GM19193 (cell line): Measurements from ENCODE around the gene RNF175.

Source experiments
- POLR2A ChIP-seq: IDR thresholded peaks from 4 replicates; pipeline ENCODE4 v1.6.1; 2011; ENCODE audit not compliant: insufficient read depth, insufficient read length; ENCODE audit errors: extremely low read depth

The RNF175 gene

DNA sequence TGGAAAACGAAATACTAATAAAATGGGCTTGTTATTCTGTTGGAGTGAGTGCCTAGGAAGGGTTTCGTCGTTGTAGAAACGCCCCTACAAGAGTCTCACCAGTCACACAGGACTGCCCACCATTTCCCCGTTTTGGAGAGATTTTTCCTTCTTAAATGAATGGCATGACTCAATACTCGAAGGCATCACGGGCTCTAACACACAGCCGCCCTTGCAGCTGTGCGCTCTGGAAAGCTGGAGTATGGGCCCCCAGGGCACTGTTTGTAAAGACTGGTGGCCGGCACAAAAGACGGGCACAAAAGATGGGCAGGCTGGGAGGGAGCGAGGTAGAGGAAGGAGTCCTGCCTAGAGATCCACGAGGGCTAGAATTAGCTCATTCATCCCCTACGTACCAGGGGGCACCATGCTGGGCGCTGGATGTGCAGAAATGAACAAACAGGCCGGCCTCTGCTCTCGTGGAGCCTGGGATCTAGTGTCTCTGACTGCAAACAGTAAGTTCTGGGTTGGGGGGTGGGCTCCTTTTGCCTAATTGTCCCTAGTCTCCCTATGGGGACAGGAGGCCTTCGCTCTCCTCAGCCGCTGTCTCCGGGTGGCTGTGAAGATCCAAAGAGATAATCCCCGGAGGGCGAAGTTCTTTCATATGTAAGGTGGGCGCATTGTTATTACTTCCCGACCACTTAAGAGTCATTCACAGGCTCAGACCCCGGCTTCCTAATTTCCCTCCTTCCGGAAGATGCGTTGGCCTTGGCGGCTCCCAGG lies 30.1 kb upstream of the RNF175 start:
- TF ChIP-seq POLR2A = no peak

DNA sequence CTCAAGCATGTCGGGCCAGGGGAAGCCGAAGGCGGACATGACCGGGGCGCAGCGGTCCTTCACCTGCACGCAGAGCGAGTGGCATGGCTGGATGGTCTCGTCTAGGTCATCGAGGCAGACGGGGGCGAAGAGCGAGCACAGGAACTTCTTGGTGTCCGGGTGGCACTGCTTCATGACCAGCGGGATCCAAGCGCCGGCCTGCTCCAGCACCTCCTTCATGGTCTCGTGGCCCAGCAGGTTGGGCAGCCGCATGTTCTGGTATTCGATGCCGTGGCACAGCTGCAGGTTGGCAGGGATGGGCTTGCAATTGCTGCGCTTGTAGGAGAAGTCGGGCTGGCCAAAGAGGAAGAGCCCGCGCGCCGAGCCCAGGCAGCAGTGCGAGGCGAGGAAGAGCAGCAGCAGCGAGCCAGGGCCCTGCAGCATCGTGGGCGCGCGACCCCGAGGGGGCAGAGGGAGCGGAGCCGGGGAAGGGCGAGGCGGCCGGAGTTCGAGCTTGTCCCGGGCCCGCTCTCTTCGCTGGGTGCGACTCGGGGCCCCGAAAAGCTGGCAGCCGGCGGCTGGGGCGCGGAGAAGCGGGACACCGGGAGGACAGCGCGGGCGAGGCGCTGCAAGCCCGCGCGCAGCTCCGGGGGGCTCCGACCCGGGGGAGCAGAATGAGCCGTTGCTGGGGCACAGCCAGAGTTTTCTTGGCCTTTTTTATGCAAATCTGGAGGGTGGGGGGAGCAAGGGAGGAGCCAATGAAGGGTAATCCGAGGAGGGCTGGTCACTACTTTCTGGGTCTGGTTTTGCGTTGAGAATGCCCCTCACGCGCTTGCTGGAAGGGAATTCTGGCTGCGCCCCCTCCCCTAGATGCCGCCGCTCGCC lies 28.8 kb upstream of the RNF175 start, which contains the start of gene SFRP2:
SFRP2 (minus strand) TSS at position 671 of the 864 bp plus-strand sequence; CDS start at position 423, 248 bp downstream.
- TF ChIP-seq POLR2A = no peak

DNA sequence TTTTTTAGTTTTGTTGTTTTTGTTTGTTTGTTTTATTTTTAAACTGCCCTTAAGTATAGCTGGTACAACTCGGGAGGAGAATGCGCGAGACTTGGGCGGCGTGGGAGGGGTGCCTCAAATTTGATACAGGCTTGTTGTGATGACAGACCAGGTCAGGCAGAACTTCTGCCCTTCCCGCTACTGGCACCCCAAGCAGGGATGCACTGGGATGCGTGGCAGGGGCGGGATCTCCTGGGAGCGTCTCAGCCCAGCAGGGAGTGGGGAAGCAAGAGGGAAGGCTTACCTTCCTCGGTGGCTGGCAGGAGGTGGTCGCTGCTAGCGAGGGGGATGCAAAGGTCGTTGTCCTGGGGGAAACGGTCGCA lies 28.2 kb upstream of the RNF175 start:
- no peak for TF ChIP-seq POLR2A

- TF ChIP-seq POLR2A = no peak
Measured at GRCh38 chr4:153787575-153787974, 27.8 kb upstream of the RNF175 start.

DNA sequence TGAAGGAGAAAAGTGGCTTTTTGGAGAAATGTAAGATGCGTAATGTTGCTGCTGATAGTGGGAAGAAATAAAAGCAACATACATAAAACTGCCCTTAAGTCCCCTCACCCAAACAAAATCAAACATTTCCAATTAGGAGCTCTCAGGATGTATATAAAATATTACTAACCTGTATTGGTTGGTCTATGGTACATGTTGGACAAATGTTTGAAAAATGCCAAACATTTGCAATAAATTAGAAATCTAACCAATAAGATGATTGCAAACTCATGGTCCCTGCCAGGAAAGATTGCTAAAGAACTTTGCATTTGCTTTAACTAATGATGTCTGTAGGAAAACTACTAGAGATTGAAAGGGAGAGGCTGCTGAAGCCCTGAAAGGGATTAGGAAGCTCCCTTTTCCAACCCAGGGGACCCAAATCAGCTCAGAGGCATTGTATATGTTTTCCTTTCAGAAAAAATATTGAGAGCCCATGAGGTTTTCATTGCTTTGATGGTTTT lies 27.3 kb upstream of the RNF175 start:
- TF ChIP-seq POLR2A = no peak

DNA sequence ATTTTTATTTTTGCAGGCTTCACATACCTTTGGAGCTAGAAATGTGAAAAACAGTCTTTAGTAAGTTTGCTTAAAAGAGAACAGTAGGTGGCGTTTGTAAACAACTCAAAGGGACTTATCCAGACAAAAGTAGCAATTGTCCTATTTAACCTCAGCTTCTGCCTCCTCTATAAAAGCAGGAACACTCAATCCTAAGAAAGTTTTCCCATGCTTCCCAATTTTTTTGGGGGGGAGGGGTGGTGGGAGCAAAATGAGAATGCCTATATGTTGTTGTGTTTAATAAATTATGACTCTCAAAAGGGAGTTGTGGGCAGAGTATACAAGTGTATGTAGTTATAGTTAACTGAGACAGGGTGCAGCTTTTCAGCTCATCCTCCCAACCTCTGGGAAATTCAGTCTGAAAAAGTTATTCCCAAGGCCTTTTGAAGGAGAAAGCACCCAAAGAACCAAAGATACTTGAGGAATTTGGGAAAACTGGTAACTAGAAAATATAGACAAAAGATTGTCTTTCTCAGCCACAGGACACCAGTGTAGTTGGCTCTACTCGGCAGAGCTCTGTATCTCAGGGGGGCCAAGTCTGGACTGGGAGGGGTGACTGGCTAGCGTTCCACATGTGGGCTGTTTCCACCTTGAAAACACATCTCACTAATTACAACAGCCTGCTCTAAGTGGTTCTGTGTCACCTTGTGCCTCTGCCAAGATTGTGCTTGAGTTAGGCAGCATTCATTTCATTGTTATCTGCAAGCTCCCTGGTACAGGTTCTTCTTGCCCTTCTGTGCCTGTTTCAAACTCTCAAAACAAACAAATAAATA lies 26.3 kb upstream of the RNF175 start:
- no peak for TF ChIP-seq POLR2A

DNA sequence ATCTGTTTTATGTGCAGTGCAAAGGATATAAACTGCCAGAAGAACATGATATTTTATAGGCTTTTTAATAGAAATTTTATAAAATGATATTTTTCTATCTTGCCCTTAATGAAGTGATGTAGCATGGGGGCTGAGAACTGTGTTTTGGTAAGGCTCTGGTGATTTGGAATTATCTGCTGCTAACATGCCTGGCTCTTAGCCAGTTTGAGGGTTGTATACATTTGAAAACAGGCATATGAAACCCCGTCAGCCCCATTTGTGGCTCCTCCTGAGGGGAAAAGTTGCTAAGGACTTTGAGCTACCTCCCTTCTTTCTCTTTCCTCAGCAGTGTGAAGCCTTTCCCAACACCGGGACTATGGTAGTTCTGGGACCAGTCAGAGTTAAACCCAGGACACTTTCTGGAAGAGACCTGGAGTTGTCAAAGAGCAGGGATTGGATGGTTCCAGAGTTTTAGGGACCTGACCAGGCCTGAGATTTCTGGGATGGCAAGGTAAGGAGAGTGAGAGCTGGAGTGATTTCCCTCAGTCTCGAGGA lies 24.4 kb upstream of the RNF175 start:
- no peak for TF ChIP-seq POLR2A

- no peak for TF ChIP-seq POLR2A
Measured at GRCh38 chr4:153782581-153782980, 22.8 kb upstream of the RNF175 start.

- no peak for TF ChIP-seq POLR2A
Measured at GRCh38 chr4:153781717-153782416, 22.0 kb upstream of the RNF175 start.

GRCh38 chr4:153781280-153781679 lies 21.5 kb upstream of the RNF175 start:
- TF ChIP-seq POLR2A = no peak

GRCh38 chr4:153780876-153781275 lies 21.1 kb upstream of the RNF175 start:
- TF ChIP-seq POLR2A = no peak

DNA sequence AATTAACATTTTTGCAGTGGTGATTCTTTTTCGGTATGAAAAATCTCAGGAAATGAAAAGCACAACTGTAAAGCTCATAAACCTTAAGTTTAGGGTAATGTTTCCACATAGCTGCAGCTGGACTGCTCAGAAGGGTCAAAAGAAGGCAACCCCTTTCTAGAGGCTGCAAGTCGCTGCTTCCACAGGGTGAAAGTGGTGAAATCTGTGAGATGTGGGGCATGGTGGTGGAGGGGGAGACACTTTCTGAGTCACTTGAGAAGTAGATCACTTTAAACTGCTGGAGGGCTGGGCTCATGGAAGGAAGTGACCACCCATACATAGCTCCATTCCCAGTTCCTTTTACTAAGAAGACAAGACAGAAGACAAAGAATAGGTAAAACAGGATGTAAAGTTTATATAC lies 20.4 kb upstream of the RNF175 start:
- no peak for TF ChIP-seq POLR2A

DNA sequence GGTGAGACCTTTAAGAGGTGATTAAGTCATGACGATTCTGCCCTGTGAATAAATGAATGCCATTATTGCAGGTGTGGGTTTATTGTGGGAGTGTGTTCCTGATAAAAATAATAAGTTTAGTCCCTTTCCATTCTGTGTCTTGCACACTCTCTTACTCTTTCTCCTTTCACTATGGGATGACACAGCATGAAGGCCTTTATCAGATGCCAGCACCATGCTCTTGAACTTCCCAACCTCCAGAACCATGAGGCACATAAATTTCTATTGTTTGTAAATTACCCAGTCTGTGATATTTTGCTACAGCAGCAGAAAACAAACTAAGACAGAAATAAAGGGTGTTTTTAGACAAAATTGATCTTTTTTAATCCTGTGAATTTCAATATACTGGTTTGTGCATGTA lies 18.6 kb upstream of the RNF175 start:
- TF ChIP-seq POLR2A = no peak

GRCh38 chr4:153777421-153777820 lies 17.6 kb upstream of the RNF175 start:
- no peak for TF ChIP-seq POLR2A
